IMR-90 (cell line): Measurements from ENCODE around the gene PRLR. TPM values are rescaled to one million over a fixed set of nuclear protein-coding genes. Genes with fewer than 3 reads are reported as not detected.

Source experiments
- ATAC-seq: fragments of 200-7000 bp; cut with Tn5 transposase; 2 replicates; pipeline ENCODE4 v1.9.1; 2020; ENCODE audit warnings: low read depth, mild to moderate bottlenecking, moderate library complexity
- BruUV-seq: library from RNA; stranded (reverse); fragments of 400-500 nt; replicated peaks from 2 replicates; lab custom pipeline; 2021; lab: Mats Ljungman, UMichigan
- CTCF ChIA-PET: fragments of 300-600 bp; formaldehyde crosslinking; extraction: SDS; loops from one replicate; lab custom pipeline; 2021; ENCODE audit warnings: antibody characterized with exemption; lab: Yijun Ruan, JAX
- POLR2A ChIA-PET: fragments of 300-600 bp; sonication (Branson Sonifier 250); formaldehyde crosslinking; loops from one replicate; lab custom pipeline; 2022; ENCODE audit warnings: antibody characterized with exemption; ENCODE audit not compliant: unreplicated experiment; lab: Charles Lee
- DNase-seq: peaks from one replicate; pipeline ENCODE4 v3.0.0; 2013
- H2AFZ ChIP-seq: replicated peaks from 2 replicates; pipeline ENCODE3; 2013; ENCODE audit warnings: low read length, mild to moderate bottlenecking; ENCODE audit not compliant: poor library complexity
- H2AK5ac ChIP-seq: 2 replicates; pipeline ENCODE4 v1.6.1; 2013; ENCODE audit warnings: low read depth, low read length, inconsistent platforms
- H2AK9ac ChIP-seq: replicated peaks from 2 replicates; pipeline ENCODE3; 2013; ENCODE audit warnings: mild to moderate bottlenecking, low read depth, low read length, moderate library complexity; ENCODE audit not compliant: poor library complexity
- H2BK120ac ChIP-seq: 2 replicates; pipeline ENCODE4 v1.6.1; 2013; ENCODE audit warnings: low read depth, low read length, inconsistent platforms
- H2BK15ac ChIP-seq: 3 replicates; pipeline ENCODE4 v1.6.1; 2013; ENCODE audit warnings: low read depth, low read length, inconsistent platforms
- H2BK20ac ChIP-seq: 2 replicates; pipeline ENCODE4 v1.6.1; 2013; ENCODE audit warnings: low read depth, mild to moderate bottlenecking, inconsistent platforms, low read length, moderate library complexity
- H2BK5ac ChIP-seq: 2 replicates; pipeline ENCODE4 v1.6.1; 2013; ENCODE audit warnings: mild to moderate bottlenecking, low read depth, low read length, inconsistent platforms; ENCODE audit not compliant: poor library complexity, severe bottlenecking
- H3K14ac ChIP-seq: replicated peaks from 2 replicates; pipeline ENCODE4 v1.6.1; 2013; ENCODE audit warnings: low read depth, low read length, inconsistent platforms
- H3K18ac ChIP-seq: 2 replicates; pipeline ENCODE4 v1.6.1; 2013; ENCODE audit warnings: low read depth, low read length, control low read depth
- H3K23ac ChIP-seq: 2 replicates; pipeline ENCODE4 v1.6.1; 2013; ENCODE audit warnings: low read depth, low read length, inconsistent platforms
- H3K27ac ChIP-seq: 2 replicates; pipeline ENCODE4 v1.5.1; 2013; ENCODE audit warnings: mild to moderate bottlenecking, control low read depth, low read length; ENCODE audit not compliant: insufficient read depth
- H3K27me3 ChIP-seq: 2 replicates; pipeline ENCODE4 v1.6.1; 2013; ENCODE audit warnings: low read length; ENCODE audit not compliant: control insufficient read depth, insufficient read depth
- H3K36me3 ChIP-seq: 2 replicates; pipeline ENCODE4 v1.6.1; 2013; ENCODE audit warnings: low read length, mixed read lengths; ENCODE audit not compliant: control insufficient read depth, insufficient read depth
- H3K4ac ChIP-seq: 2 replicates; pipeline ENCODE4 v1.6.1; 2013; ENCODE audit warnings: low read depth, low read length, inconsistent platforms
- H3K4me1 ChIP-seq: 2 replicates; pipeline ENCODE4 v1.6.1; 2013; ENCODE audit warnings: low read length, mixed read lengths; ENCODE audit not compliant: control insufficient read depth, insufficient read depth
- H3K4me2 ChIP-seq: 2 replicates; pipeline ENCODE4 v1.6.1; 2013; ENCODE audit warnings: low read depth, mild to moderate bottlenecking, control low read depth, low read length, moderate library complexity
- H3K4me3 ChIP-seq: 2 replicates; pipeline ENCODE4 v1.5.1; 2013; ENCODE audit warnings: low read depth, mild to moderate bottlenecking, control low read depth, low read length, moderate library complexity; ENCODE audit not compliant: insufficient read depth
- H3K56ac ChIP-seq: 2 replicates; pipeline ENCODE4 v1.6.1; 2013; ENCODE audit warnings: low read length, inconsistent platforms; ENCODE audit not compliant: insufficient read depth; ENCODE audit errors: extremely low read depth
- H3K79me1 ChIP-seq, 2 experiments: 2 replicates each; pipeline ENCODE4 v1.6.1; 2013; ENCODE audit warnings: low read length in 2 of 2, inconsistent platforms in 1 of 2, low read depth in 1 of 2
- H3K9ac ChIP-seq: 2 replicates; pipeline ENCODE4 v1.6.1; 2013; ENCODE audit warnings: low read depth, low read length, control low read depth
- H3K9me1 ChIP-seq: 2 replicates; pipeline ENCODE4 v1.6.1; 2013; ENCODE audit warnings: low read length, inconsistent platforms; ENCODE audit not compliant: insufficient read depth
- H3K9me3 ChIP-seq: 2 replicates; pipeline ENCODE4 v1.6.1; 2013; ENCODE audit warnings: low read length; ENCODE audit not compliant: control insufficient read depth, insufficient read depth
- H4K20me1 ChIP-seq: 2 replicates; pipeline ENCODE4 v1.6.1; 2013; ENCODE audit warnings: low read length, inconsistent platforms; ENCODE audit not compliant: insufficient read depth
- H4K5ac ChIP-seq: 2 replicates; pipeline ENCODE4 v1.6.1; 2013; ENCODE audit warnings: mild to moderate bottlenecking, low read depth, low read length, control low read depth
- H4K8ac ChIP-seq, 2 experiments: 2 replicates each; pipeline ENCODE4 v1.6.1; 2013; ENCODE audit warnings: low read depth in 2 of 2, low read length in 2 of 2, control low read depth in 1 of 2, inconsistent platforms in 1 of 2
- H4K91ac ChIP-seq: 2 replicates; pipeline ENCODE4 v1.6.1; 2013; ENCODE audit warnings: low read depth, low read length, inconsistent platforms; ENCODE audit not compliant: insufficient read depth
- RCOR1 ChIP-seq: IDR thresholded peaks from 2 replicates; pipeline ENCODE4 v1.6.1; 2012; ENCODE audit warnings: mild to moderate bottlenecking, low read length, improper control_type of control experiment; ENCODE audit not compliant: insufficient replicate concordance
- RFX5 ChIP-seq: IDR thresholded peaks from 2 replicates; pipeline ENCODE4 v1.8.0; 2012; ENCODE audit warnings: low read depth, mild to moderate bottlenecking, low read length, moderate library complexity
- WGBS, 2 experiments: methylation state at CpG; one replicate each; pipeline versions ENCODE4 v1.1.5 to v1.1.7; 2013; ENCODE audit warnings: missing lambda C conversion rate in 2 of 2; ENCODE audit not compliant: insufficient read length in 1 of 2; ENCODE audit errors: extremely low coverage in 2 of 2; 5-methylcytosine and 5-hydroxymethylcytosine counted together
- dilution Hi-C: fragments of 300-500 bp; cut with HindIII; formaldehyde crosslinking; loops from one replicate; pipeline ENCODE4 v1.14.3; 2018; ENCODE audit warnings: low sequenced_read_pairs; ENCODE audit not compliant: unreplicated experiment
- in situ Hi-C: fragments of 300-500 bp; cut with MboI; formaldehyde crosslinking; loops from 3 replicates; pipeline ENCODE4 v1.14.3; 2019; ENCODE audit warnings: low sequenced_read_pairs, inconsistent platforms, mixed read lengths
- intact Hi-C: fragments of 100-400 bp; cut with micrococcal nuclease; formaldehyde crosslinking; loops from 2 replicates; pipeline ENCODE4 v1.10.0; 2022
- polyA plus RNA-seq, 3 experiments: library from polyadenylated mRNA; depleted of rRNA; stranded (reverse); fragments of >200 nt; gene quantifications; 2 replicates each; pipeline ENCODE4 v1.2.3, GENCODE V29; 2012; ENCODE audit warnings: low replicate concordance in 1 of 3
- total RNA-seq: library from RNA; depleted of rRNA; stranded (reverse); fragments of >200 nt; gene quantifications from 2 replicates; pipeline ENCODE4 v1.2.3, GENCODE V29; 2012

Gene PRLR
- total and polyA plus RNA-seq, 2 of the 4 experiments (the other 2 are of a cell fraction) = 0.24 to 0.54 TPM

- no peak overlapping the region for H2BK5ac ChIP-seq
- H3K56ac ChIP-seq = no peak overlapping the region
- no peak overlapping the region for H3K27ac ChIP-seq
- H3K79me1 ChIP-seq = no peaks in the 10 kb centered on the region
- H3K9me3 ChIP-seq = no peaks in the 10 kb centered on the region
- no peak overlapping the region for H3K23ac ChIP-seq
- no peaks in the 10 kb centered on the region for H3K9me1 ChIP-seq
- intact Hi-C loops = no loop called here
- no peak overlapping the region for H2AK5ac ChIP-seq
- H3K9ac ChIP-seq = no peak overlapping the region
- ATAC-seq = no peak
- in situ Hi-C loops = no loop called here
- no peak overlapping the region for H3K4ac ChIP-seq
- no peak overlapping the region for H3K18ac ChIP-seq
- no peak overlapping the region for H3K14ac ChIP-seq
- no peak overlapping the region for H4K91ac ChIP-seq
- H2AFZ ChIP-seq = no peak overlapping the region
- DNase-seq = no peak
- H3K4me1 ChIP-seq = no peaks in the 10 kb centered on the region
- no TSS peak for BruUV-seq
- dilution Hi-C loops = no loop called here
- H3K27me3 ChIP-seq = peaks cover 12% of the 10 kb centered on the region
- H2BK15ac ChIP-seq = no peak overlapping the region
- H3K4me3 ChIP-seq = no peak overlapping the region
- no peak overlapping the region for H2AK9ac ChIP-seq
- no peak overlapping the region for H4K8ac ChIP-seq
- H3K4me2 ChIP-seq = no peak overlapping the region
- H2BK120ac ChIP-seq = no peak overlapping the region
- H2BK20ac ChIP-seq = no peak overlapping the region
- H4K20me1 ChIP-seq = no peaks in the 10 kb centered on the region
- no peak overlapping the region for H4K5ac ChIP-seq
- WGBS, 2 experiments = no CpG with 5 or more reads among the region's 2 CpGs
- no peaks in the 10 kb centered on the region for H3K36me3 ChIP-seq
- ChIA-PET CTCF (no interaction called here), POLR2A (no interaction called here)
- no peak for TF ChIP-seq RFX5
- no peak for TF ChIP-seq RCOR1
These were observed 25.1 kb downstream of the PRLR start for GRCh38 chr5:35205186-35205585.
